Fibroblast of villous mesenchyme (primary cell): ENCODE data around the gene HBZ. TPM values are rescaled to one million over a fixed set of nuclear protein-coding genes. Genes with fewer than 3 reads are reported as not detected.
"Not testable (repeated sequence)": the region's sequence is repeated elsewhere in the genome, so short reads cannot be mapped to it uniquely, and the experiment has no call there.

Experiments used
- DNase-seq: peaks from one replicate; pipeline ENCODE4 v3.0.0-alpha.2; 2010; ENCODE audit warnings: low read depth
- H3K4me3 ChIP-seq: 2 replicates; pipeline ENCODE4 v1.5.1; 2011; ENCODE audit warnings: low read depth, mild to moderate bottlenecking, low read length
- small RNA-seq: library from RNA; depleted of rRNA; stranded (forward); fragments of <200 nt; gene quantifications from one replicate; pipeline ENCODE3, GENCODE V24; 2012
- total RNA-seq: library from RNA; depleted of rRNA; stranded (reverse); fragments of >200 nt; gene quantifications from 2 replicates; pipeline ENCODE4 v1.2.3, GENCODE V29; 2012
- TF ChIP-seq, protein P1 (sequence below): IDR thresholded peaks from 2 replicates; pipeline ENCODE4 v1.5.1; 2012; ENCODE audit warnings: low read depth, mild to moderate bottlenecking, low read length; ENCODE audit not compliant: insufficient read depth

Gene HBZ
- total RNA-seq, 1 donor: not detected

DNA sequence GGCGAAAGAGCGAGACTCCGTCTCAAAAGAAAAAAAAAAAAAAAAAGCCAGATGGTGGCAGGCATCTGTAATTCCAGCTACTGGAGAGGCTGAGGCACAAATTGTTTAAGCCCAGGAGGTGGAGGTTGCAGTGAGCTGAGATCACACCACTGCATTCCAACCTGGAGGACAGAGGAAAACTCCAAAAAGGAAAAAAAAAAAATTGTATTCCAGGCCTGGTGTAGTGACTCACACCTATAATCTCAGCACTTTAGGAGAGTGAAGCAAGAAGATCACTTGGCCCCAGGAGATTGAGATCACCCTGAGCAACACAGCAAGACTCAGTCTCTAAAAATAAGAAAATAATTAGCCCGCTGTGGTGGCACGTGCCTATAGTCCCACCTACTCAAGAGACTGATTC is 47.9 kb downstream of the HBZ start:
- TF ChIP-seq, protein P1, sequence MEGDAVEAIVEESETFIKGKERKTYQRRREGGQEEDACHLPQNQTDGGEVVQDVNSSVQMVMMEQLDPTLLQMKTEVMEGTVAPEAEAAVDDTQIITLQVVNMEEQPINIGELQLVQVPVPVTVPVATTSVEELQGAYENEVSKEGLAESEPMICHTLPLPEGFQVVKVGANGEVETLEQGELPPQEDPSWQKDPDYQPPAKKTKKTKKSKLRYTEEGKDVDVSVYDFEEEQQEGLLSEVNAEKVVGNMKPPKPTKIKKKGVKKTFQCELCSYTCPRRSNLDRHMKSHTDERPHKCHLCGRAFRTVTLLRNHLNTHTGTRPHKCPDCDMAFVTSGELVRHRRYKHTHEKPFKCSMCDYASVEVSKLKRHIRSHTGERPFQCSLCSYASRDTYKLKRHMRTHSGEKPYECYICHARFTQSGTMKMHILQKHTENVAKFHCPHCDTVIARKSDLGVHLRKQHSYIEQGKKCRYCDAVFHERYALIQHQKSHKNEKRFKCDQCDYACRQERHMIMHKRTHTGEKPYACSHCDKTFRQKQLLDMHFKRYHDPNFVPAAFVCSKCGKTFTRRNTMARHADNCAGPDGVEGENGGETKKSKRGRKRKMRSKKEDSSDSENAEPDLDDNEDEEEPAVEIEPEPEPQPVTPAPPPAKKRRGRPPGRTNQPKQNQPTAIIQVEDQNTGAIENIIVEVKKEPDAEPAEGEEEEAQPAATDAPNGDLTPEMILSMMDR: no peak
- H3K4me3 ChIP-seq: no peak overlapping the region
- DNase-seq: peak; percentile 67

GRCh38 chr16:203246-203645 is 50.8 kb downstream of the HBZ start:
- DNase-seq: peak; percentile 33
- no peak overlapping the region for H3K4me3 ChIP-seq
- TF ChIP-seq, protein P1: no peak

DNA sequence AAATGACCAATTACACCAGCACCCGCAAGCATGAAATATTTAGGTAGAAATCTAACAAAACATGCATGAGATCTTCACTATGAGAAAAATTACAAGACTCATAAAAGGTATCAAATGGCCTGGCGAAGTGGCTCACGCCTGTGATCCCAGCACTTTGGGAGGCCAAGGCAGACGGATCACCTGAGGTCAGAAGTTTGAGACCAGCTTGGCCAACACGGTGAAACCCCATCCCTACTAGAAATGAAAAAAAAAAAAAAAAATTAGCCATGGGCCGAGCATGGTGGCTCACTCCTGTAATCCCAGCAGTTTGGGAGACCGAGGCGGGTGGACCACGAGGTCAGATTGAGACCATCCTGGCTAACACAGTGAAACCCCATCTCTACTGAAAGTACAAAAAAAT is 51.6 kb downstream of the HBZ start:
- not testable (repeated sequence) for DNase-seq, H3K4me3 ChIP-seq

Small RNA genes lying within 50 kb of the gene (small RNA-seq; reads per million reads assigned to genes)
- gene RF00019: not detected

Other genes with a start within 250 kb of the HBZ start
- 2.6 and 5.6 TPM in 2 replicates for gene POLR3K, start 99.0 kb upstream of the HBZ start, total RNA-seq
- 15.5 and 22.5 TPM in 2 replicates for gene SNRNP25, start 98.8 kb upstream of the HBZ start, total RNA-seq
- 32.8 and 37.4 TPM in 2 replicates for gene RHBDF1, start 80.0 kb upstream of the HBZ start, total RNA-seq
- 161 and 277 TPM in 2 replicates for gene MPG, start 74.4 kb upstream of the HBZ start, total RNA-seq
- gene NPRL3, start 14.0 kb upstream of the HBZ start, total RNA-seq: 10.6 and 13.0 TPM in 2 replicates
- gene HBM, start 13.3 kb downstream of the HBZ start, total RNA-seq: not detected in 2 replicates
- not detected in 2 replicates for gene HBA2, start 20.2 kb downstream of the HBZ start, total RNA-seq
- gene HBA1, start 24.0 kb downstream of the HBZ start, total RNA-seq: not detected in 2 replicates
- gene HBQ1, start 27.8 kb downstream of the HBZ start, total RNA-seq: not detected in 2 replicates
- gene LUC7L, start 76.8 kb downstream of the HBZ start, total RNA-seq: 44.1 and 52.7 TPM in 2 replicates
- gene FAM234A, start 82.2 kb downstream of the HBZ start, total RNA-seq: 58.7 and 59.6 TPM in 2 replicates
- gene RGS11, start 123.3 kb downstream of the HBZ start, total RNA-seq: 0.64 and 0.86 TPM in 2 replicates
- 0.32 TPM in 1 of 2 replicates, not detected in the other for gene ARHGDIG, start 127.9 kb downstream of the HBZ start, total RNA-seq
- gene PDIA2, start 130.5 kb downstream of the HBZ start, total RNA-seq: under 0.01 and 0.43 TPM in 2 replicates
- 14.5 and 16.4 TPM in 2 replicates for gene AXIN1, start 200.1 kb downstream of the HBZ start, total RNA-seq
- gene MRPL28, start 217.9 kb downstream of the HBZ start, total RNA-seq: 80.3 and 86.7 TPM in 2 replicates
- 51.5 and 52.2 TPM in 2 replicates for gene PGAP6, start 229.3 kb downstream of the HBZ start, total RNA-seq
- 126 TPM in 2 replicates for gene NME4, start 244.6 kb downstream of the HBZ start, total RNA-seq
- 11.6 and 16.0 TPM in 2 replicates for gene DECR2, start 249.2 kb downstream of the HBZ start, total RNA-seq